ENCODE measurements around the gene LYPD4.
A peak's percentile ranks its signal among the peaks of the same experiment; 100 is the strongest.

The LYPD4 gene

DNA sequence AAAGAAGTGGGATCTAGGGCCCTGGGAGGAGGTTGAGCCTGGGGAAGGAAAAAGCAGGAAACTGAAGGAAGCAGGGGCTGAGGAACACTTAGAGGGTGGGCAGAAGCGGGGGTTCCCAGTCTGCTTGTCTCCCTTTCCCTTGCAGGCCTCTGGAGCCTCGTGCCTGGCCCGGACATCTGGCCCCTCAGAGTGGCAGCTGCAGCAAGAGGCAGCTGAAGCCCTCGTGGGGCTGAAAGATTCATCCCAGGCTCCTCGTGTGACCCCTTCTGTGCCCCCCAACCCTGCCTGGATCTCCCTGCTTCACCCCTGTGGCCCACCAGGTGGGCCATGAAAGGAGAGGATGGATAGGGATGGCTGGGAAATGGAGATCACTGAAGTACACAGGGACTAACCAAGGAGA, 5.9 kb upstream of the LYPD4 start:
- DNase-seq = no peak

DNA sequence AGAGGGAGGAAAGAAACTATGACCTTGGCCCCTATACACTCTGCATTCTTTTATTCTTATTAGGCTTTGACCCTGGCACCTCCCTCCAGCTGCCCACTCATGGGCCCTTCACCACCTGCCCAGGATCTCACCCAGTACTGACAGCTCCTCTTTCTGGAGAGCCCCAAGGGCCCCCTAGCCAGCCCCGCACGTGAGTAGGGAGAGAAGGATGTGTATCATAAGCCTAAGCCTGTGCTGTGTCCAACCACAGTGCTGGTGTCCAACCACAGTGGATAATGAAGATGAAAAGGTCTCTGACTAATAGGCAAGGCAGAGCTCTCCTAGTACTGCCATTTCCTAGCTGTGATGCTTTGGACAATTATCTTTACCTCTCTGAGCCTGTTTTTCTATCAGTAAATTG, 4.6 kb upstream of the LYPD4 start:
- DNase-seq = no peak

DNA sequence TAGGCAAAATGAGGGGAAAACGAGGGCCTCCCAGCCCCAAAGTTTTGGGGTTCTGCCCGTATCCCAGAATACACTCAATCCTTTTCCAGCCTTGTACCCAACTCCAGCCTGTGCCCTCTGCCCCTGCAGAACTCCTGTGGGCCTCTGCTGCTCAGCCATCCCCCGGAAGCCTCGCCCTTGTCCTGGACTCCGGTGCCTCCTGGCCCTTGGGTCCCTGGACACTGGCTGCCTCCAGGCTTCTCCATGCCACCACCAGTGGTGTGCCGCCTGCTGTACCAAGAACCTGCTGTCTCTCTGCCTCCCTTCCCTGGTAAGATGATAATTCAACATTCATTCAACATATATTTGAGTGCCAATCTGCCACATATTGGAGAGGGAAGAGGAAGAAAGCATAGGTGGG, 4.2 kb upstream of the LYPD4 start:
- DNase-seq = no peak

DNA sequence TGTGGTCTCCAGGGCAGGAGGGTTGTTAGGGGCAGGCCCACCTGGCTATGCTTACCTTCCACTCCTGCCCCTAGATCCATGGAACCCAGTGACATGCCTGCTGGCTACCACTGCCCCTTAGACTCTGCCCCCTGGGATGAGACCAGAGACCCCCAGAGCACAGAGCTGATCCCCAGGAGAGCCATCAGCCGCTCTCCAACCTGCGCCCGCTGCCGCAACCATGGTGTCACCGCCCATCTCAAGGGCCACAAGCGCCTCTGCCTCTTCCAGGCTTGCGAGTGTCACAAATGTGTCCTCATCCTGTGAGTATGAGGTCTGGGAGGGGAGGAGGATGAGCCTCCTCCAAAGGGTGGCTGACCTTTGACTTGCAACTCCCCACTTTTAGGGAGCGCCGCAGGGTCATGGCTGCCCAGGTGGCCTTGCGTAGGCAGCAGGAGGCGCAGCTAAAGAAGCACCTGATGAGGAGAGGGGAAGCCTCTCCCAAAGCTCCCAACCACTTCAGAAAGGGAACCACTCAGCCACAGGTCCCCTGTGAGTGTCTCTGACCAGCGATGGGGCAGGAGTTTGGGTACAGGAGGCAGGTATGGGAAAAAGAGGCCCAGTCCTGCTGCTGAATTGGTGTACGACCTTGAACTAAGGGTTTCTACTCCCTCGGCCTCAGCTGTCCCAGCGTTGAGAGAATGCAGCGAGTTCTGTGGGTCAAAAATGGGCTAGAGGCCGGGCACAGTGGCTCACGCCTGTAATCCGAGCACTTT, 3.0 kb upstream of the LYPD4 start:
- DNase-seq = no peak

DNA sequence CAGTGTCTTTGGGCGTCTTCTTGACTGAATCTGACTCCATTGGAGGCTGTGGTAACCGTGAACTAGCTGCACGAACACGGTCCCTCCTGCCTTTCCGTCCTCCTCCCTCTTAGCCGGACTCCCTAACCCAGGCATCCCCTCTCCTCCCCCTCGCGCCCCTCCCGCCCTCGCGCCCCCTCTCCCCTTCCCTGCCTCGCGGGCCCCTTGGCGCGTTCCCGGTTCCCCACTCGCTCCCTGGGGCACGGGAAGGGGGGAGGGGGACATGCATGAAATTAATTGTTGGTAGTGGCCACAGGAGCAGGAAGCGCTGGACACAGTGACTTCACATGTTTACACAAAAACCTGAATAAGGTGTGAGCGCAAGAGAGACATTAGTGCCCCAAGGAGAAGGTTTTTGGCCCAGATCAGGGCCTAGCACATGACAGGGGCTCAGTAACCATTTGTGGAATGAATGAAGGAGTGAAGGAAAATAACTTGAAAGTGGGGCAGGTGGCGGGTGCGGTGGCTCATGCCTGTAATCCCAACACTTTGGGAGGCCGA, 638 bp upstream of the LYPD4 start:
- DNase-seq = no peak

DNA sequence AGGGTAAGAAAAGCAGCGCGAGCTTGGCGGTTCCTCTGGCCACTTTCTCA, 343 bp upstream of the LYPD4 start, which contains the start of gene DMRTC2:
TSS of gene DMRTC2 (plus strand) at position 42 of the 50 bp plus-strand sequence. CDS start 2,387 bp downstream, outside the sequence.
- DNase-seq = no peak

DNA sequence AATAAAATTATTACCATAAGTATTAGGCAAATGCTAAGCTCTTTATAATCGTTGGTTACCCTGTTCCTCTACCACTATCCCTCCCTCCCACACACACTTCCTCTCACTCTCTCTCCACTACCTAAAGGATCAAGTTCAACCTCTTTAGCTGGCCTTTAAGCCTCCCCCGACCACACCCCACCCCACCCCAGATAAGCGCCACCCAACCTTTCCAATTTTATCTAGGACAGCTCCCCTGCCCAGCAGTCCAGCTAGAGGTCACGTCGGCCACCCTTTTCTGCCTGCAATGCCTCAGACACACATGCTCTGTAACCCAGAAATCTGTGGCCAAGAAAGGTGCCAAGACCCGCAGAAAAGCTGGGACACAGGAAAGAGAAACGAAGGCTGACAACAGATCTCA, 1.1 kb downstream of the LYPD4 start:
- DNase-seq = no peak

DNA sequence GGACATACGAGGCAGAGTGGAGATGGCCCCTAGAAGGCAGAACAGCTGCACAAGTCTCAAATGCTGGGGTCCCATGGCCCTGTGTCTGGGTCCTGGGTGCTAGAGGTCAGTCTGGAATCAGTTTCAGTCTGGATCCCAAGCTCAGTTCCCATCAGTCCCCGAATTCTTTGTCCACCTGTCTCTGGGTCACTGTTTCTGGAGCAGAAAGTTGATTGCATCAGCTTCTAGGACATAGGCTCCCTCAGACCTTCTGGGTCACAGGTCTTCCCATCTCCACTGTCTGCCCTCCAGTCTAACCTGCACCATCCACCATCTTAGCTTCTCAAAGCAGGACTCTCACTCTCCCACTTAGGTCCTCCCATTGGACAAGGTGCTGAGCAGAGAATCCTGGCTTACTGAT, 5.3 kb downstream of the LYPD4 start:
- DNase-seq = no peak

DNA sequence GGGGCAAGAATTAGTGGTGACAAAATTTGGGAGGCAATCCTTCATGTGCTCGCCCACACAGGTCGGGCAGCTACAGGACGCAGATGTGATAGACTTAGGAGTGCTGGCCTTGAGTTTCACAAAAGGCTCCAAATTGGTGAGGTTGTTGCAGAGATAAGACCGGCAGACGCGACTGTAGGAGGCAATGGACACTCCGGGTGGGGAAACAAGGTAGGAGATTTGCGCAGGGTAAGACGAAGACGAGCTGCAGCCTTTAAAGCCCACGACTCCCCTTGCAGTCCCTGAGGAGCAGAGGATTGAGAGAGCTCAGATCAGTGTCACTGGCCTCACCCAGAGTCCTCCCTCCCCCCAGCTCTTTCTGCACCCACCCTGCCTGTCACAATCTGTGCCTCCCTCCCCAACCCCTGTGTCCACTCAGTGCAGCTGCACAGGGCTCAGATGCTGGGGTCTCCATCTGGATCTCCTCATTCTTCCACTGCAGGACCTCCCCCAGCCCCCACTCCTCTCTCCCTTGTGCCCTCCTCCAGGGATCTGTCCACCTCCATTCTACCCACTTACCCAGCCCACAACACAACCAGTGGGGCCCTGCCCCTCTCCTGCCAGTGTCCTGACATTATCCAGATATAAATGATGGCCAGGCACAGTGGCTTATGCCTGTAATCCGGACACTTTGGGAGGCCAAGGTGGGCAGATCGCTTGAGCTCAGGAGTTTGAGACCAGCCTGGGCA, 6.3 kb downstream of the LYPD4 start:
- DNase-seq = no peak

DNA sequence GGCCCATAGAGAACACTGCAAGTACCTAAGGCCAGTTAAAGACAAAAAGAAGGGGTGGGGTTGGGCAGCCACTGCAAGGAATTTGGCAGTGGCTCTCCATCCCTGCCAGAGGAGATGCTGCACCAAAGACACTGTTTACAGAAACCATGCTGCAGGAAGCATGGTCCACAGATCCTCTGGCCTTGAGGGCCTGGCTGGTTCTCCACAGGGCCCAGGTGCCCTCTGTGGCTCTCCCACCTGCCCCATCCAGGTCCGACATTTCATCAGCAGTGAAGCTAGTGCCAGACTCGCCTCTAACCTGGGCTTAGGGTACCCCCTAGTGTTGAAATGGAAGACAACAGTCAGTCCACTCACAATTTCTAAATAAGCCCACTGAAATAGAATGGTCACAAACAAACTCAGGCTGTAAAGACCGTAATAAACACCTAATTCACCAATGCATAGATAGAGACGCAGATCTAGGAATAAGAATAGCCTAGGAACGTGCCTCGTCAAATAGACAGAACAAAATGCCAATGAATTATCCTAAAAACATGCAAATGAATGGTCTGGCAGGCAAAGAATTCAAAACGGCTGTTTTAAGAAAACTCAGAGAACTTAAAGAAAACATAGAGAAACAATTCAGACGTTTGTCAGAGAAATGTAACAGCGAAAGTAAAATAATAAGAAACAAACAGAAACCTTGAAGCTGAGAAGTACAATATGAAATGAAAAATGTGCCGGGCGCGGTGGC, 23.3 kb downstream of the LYPD4 start:
- peak in 4 of 14 donors; percentile 1 to 14 (median 2) for DNase-seq

DNA sequence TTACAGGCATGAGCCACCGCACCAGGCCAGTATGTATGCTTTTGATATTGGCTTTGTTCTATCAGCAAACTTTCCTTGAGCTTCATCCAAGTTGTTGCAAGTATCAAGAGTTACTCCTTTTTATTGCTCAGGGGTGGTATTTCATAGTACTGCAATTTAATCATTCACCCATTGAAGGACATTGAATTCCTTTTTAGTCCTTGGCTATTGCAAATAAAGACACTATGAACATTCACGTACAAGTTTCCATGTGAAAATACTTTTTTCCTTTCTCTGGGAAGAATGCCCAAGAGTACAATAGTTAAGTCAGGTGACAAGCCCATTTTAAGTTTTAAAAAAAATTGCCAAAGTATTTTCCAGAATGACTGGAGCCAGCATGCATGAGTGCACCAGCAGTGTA, 27.7 kb downstream of the LYPD4 start:
- DNase-seq = no peak

DNA sequence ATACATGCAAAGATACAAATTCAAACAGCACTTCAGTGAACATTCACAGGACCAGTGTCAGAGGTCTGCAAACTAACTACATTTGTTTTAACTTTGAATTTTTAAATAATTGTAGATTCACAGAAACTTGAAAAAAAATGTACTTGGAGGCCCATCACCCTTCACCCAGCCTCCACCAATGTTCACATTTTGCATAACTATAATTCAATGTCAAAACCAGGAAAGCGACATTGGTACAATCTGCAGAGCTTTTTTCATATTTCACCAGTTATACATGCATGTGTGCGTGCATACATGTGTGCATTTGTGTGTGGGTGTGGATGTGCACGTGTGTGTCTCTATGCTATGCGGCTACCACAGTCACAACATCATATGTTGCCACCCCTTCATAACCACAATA, 29.2 kb downstream of the LYPD4 start:
- no peak for DNase-seq

DNA sequence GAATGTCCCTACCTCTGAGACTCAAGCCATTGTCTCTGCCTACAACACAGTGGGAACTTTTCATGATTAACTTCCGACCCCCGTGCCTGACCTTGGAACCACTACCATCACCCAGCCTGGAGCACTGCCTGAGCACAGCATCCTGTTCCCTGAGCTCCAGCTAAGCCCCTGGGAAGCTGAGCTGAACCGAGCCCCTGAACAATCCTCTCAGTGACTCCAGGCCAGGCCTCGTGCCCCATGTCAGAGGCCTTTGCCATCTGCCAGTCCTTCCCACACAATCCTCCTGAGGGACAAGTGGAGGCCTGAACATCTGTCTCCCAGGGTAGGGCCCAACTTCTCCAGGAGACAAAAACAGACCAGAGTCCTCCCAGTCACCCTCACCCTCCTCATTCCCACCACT, 30.6 kb downstream of the LYPD4 start:
- no peak for DNase-seq

DNA sequence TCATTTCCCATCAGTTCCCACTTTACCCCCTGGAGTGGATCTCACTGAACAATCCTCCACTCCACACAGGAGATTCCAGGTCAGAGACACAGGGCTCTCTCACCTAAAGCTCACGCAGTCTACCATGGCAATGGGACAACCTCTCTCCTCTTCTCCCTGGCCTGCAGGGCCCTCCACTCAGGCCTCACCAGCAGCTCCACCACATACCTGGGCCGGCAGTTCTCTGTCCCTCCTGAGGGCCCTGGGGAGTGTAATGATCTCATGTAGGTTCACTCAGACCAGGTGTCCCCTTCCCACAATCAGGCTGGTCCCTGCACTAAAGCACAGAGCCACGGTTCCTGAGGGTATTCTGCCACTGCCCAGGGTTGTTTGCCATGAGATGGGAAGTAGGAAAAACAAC, 32.5 kb downstream of the LYPD4 start:
- DNase-seq = no peak

DNA sequence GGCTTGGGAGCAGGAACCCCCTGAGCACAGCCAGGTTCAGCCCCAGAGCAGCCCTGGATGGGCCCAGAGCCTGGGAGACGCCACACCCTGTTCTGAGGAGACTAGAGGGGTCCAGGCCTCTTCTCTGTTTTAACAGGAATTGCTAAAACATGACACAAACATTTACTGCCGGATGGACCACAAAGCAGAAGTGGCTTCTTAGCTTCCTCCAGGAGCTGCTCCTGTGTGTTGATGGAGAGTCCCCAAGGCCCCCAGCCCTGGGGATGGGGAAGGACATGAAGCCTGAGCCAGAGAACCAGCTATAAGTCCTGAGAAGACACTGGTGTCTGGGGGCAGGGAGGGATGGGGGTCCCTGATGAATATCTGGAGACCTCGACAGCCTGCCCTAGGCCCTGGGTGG, 33.4 kb downstream of the LYPD4 start:
- peak in 4 of 14 donors; percentile 4 to 30 (median 18) for DNase-seq

DNA sequence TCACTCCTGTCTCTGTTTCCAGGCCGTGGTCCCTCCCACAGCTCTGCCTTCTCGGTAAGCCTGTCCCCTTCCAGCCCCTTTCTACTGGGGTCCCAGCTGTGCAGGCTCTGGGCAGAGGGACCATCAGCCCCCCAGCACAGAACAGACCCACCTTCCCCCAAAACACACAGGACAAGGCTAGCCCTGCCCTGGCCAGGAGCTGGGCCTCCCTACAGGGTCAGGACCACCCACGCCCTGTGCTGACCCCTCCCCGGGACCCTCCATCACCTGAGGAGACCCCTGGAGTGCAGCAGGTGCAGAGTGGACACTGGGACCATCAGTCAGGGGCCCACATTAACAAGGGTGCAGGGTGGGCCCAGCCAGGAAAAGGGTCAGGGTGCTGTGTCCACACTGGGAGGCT, 34.2 kb downstream of the LYPD4 start:
- no peak for DNase-seq

DNA sequence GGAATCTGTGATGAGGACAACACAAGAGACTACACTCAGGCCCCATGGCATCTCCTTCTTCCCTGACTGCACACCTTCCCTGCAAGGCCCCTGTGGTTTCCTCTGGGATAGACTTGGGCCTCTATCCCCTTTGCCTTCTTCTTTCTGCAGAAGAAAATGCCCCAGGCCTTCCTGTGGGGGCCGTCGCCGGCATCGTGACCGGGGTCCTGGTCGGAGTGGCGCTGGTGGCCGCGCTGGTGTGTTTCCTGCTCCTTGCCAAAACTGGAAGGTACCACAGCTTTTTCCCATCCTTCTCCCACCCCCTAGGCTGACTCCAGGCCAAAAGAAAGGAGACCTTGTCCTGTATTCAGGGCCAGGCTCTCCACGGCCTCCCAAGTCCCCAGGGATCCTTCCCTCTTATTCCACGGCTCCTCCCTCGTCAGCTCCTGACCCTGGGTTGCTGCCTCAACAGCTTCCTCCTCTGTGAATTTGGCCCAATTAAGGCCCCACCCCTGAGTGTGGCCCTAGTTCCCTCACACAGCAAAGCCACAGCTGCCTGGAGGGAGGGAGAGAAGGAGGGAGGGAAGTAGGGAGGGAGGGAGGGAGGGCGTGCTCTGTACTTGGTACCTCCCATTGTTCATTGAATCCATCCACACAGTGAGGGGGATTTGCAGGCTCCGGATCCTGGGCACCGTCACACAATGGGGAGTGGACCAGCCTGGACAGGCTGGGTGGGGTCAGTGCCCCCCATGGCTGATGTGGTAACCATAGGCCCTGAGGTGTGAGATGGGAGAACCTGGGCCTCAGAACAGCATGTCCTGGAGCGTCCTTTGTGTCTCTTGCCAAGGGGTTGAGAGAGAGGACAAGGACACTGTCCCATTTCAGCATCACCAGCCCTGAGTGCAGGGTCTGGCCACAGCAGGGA, 35.6 kb downstream of the LYPD4 start:
- no peak for DNase-seq

DNA sequence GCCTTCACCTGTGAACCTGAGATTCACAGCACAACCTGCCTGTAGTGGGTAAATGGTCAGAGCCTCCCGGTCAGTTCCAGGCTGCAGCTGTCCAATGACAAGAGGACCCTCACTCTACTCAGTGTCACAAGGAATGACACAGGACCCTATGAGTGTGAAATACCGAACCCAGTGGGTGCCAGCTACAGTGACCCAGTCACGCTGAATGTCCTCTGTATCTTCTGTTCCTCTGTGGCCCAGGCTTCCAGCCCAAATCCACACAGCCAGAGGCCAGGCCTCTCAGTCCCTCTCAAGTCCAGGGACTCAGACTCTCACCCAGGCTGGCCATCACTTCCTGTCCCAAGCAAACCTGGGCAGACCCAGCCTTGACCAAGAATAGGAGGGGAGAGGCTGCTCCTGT, 37.3 kb downstream of the LYPD4 start:
- DNase-seq = no peak

DNA sequence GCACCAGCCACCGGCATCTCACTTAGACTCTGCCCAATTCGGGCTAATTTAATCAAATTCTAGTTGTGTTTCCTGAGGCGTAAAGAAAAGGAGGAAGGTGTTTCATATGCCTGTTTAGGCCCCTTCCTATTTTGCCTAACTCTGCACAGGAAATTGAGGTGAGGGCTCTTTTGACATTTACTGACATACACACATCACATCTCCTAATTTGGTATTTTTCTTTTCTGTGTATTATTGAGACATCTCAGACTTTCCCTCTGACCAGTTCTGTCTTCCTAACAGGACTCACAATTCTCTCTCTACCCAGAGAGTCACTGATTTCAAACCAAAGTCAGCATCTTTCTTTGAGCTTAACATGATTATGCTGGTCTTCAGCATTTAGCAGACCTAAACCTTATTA, 40.1 kb downstream of the LYPD4 start:
- DNase-seq = no peak

DNA sequence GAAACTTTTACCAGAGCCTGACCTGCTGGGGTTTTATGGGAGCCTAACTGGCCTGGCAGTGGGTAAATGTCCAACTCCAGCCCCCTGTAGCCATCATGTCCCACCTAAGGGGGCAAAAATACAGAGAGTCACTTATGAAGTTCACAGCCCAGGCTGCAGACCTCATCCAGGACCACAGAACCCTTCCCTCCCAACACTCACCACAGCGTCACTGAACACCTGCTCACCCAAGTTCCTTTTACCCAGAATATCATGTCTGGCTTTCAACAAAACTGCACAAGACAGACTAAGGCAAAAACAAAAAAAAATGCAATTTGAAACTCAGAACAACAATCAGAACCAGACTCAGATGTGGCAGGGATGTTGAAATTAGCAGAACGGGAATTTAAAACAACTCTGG, 41.7 kb downstream of the LYPD4 start:
- DNase-seq = no peak

DNA sequence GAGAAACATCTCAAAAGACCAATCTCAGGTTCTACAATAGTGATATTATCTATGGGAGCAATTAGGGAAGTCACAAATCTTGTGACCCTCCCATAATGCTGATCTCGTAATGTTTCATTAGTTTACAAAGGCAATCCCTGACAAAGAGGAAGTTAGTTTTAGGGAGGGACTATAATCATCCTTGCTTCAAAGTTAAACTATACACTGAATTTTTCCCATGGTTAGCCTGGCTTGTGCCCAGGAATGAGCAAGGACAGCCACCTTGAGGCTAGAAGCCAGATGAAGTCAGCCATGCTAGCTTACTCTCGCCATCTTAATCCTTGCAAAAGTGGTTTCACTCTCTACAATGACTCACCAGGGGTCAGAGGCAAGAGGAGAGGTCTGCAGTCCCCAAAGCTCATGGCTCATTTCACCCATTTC, 42.7 kb downstream of the LYPD4 start:
- no peak for DNase-seq

DNA sequence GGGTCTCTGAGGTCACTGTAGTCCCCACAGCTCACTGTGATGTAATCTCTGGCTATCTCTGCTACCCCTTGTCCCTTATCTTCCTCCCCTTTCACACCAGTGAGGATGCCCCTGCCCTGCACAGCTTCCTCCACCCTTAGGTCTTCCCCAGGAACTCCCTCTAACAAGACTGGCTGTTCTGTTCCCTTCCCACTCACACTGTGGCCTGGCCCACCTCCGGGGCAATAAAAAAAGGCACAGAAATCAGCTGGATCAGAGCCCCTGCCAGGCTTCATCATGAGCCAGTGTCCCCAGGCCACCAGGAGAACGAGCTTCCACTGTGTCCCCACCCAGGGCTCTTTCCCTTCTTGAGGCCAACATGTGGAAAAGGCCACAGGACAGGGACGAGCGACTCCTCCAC, 43.5 kb downstream of the LYPD4 start:
- no peak for DNase-seq

DNA sequence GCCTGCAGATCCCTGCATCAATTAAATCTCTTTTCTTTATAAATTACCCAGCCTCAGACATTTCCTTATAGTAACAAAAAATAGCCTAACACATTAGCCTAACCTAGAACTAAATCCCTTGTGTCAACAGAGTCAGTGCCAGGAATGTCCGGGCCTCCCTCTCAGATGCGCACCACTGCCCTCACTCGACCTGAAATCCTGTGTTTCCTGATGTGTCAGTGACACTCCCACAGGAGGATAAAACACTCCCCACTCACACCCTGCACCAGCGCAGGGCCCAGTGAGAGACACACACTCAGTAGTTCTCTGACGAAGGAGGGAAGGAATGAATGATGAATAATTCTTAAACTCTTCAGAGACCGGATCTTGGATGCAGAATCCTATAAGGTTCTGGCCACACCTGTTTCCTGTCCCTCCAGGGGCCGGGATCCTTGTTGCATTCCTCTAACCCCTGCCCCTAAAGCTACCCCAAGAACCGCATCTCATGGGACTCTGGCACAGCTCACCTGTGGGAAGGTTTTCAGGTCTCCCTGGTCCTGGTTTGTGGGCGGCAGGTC, 45.0 kb downstream of the LYPD4 start:
- no peak for DNase-seq
